ENCODE results near the gene IQCB1.

DNA sequence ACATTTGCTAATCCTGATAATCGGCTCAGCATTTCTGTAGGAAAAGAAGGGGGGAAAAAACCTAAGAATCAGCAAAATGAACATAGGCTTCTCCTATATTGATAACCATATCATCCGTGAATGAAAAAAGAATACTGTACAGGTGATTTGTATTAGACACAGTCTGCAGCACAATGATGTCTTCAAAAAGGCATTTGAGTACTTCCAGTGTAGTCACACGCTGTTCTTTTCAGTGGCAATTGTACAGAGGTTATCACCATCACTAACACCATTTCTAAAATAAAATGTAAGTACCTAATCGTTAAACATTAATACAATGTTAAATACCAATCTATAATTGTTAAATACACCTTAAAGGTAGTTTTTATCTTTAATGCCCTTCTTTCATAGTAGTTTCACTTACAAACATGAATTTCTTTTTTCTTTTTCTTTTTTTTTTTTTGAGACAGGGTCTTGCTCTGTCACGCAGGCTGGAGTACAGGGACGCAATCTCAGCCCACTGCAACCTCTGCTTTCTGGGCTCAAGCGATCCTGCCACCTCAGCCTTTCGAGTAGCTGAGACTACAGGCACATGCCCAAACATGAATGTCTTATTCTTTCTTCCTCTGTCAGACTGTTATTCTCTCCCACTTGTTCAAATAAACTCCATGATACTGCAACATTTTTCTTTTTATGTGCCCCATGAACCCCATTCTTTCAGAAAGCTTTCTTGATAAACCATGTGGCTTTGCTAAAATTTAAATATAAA lies 103.7 kb downstream of the IQCB1 start:
- no peak for TF ChIP-seq POLR2A (IDR thresholded peaks at IDR 0.05)
- TF ChIP-seq CTCF (IDR thresholded peaks at IDR 0.05), result no peak

All from sigmoid colon (tissue), 3 donors.